HL-60 (cell line): ENCODE data around the gene MPHOSPH8.

ENCODE experiments used
- GABPA ChIP-seq: IDR thresholded peaks from 2 replicates; pipeline ENCODE4 v1.6.1; 2012; ENCODE audit warnings: low read depth
- POLR2AphosphoS5 ChIP-seq: IDR thresholded peaks from 2 replicates; pipeline ENCODE4 v1.6.1; 2012; ENCODE audit warnings: low read depth
- REST ChIP-seq: IDR thresholded peaks from 2 replicates; pipeline ENCODE4 v1.6.1; 2012; ENCODE audit warnings: low read depth; ENCODE audit not compliant: insufficient replicate concordance
- TF ChIP-seq, protein P1 (sequence below): IDR thresholded peaks from one replicate; pipeline ENCODE4 v1.5.1; 2011; ENCODE audit warnings: low read length, control low read depth, inconsistent platforms; ENCODE audit not compliant: insufficient read depth

DNA sequence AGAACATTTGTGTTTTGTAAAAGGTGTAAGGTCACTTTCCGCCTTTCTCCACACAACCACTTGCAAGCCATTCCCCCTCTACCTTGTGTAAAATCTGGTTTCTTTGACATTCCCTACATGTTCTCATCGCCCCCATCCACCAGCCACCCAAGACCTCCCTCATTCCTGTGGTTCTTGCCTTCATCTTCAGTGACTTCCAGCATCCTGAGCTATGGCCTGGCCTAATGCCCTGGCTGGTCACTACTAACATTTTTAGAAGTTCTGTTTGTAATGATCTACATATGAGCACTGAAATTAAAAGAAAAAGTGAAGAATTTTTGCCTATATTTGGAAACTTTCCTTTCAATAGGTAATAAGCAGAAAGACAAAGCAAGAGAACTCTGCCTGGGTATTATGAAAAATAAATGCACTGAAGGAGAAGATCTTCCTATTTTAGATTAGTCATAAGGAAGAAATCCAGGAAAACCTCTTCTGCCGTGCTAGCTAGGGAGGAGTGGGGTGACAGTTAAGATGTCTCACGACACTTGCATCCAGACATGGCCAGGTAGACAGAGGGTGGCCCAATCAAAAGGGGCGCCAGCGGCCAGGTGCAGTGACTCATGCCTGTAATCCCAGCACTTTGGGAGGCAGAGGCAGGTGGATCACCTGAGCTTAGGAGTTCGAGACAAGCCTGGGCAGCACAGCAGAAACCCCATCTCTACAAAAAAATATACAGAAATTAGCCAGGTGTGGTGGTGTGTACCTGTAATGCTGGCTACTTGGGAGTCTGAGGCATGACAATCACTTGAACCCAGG, 28.1 kb upstream of the MPHOSPH8 start:
- TF ChIP-seq REST = no peak
- TF ChIP-seq, protein P1, sequence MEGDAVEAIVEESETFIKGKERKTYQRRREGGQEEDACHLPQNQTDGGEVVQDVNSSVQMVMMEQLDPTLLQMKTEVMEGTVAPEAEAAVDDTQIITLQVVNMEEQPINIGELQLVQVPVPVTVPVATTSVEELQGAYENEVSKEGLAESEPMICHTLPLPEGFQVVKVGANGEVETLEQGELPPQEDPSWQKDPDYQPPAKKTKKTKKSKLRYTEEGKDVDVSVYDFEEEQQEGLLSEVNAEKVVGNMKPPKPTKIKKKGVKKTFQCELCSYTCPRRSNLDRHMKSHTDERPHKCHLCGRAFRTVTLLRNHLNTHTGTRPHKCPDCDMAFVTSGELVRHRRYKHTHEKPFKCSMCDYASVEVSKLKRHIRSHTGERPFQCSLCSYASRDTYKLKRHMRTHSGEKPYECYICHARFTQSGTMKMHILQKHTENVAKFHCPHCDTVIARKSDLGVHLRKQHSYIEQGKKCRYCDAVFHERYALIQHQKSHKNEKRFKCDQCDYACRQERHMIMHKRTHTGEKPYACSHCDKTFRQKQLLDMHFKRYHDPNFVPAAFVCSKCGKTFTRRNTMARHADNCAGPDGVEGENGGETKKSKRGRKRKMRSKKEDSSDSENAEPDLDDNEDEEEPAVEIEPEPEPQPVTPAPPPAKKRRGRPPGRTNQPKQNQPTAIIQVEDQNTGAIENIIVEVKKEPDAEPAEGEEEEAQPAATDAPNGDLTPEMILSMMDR = no peak
- no peak for TF ChIP-seq POLR2AphosphoS5
- no peak for TF ChIP-seq GABPA
